ENCODE measurements around the gene ENPP6. TPM values are rescaled to one million over a fixed set of nuclear protein-coding genes. Genes with fewer than 3 reads are reported as not detected.

ENPP6 gene
- not detected in 2 replicates for total RNA-seq

GRCh38 chr4:184217634-184218033 lies at the start of gene ENPP6:
Gene ENPP6 (minus strand): TSS chr4:184217873. CDS start chr4:184217819, 54 bp downstream.

All from hair follicular keratinocyte (primary cell).